Psoas muscle (tissue), 8 donors: ENCODE results near the gene RIPPLY1. TPM values are rescaled to one million over a fixed set of nuclear protein-coding genes. Genes with fewer than 3 reads are reported as not detected.

Experiments
- ATAC-seq, 4 donors: fragments of 200-7000 bp; cut with Tn5 transposase; one replicate each; pipeline ENCODE4 v1.9.1; 2020; ENCODE audit warnings: moderate library complexity in 3 of 4, mild to moderate bottlenecking in 2 of 4
- DNase-seq, 2 donors: peaks; one replicate each; pipeline ENCODE4 v3.0.0-alpha.2; 2020
- H3K27ac ChIP-seq: fragments of 200-600 bp; one replicate; pipeline ENCODE4 v1.8.0; 2022
- H3K27me3 ChIP-seq, 3 donors: fragments of 200-600 bp in 1 of 3; one replicate each; pipeline versions ENCODE4 v1.6.1 to v1.8.0; 2013 to 2022; ENCODE audit warnings: low read length in 2 of 3, mild to moderate bottlenecking in 2 of 3, moderate library complexity in 1 of 3; ENCODE audit not compliant: insufficient read depth in 3 of 3
- H3K36me3 ChIP-seq, 2 donors: fragments of 200-600 bp in 1 of 2; one replicate each; pipeline versions ENCODE4 v1.6.1 to v1.8.0; 2013 to 2022; ENCODE audit warnings: low read depth in 1 of 2, mild to moderate bottlenecking in 1 of 2, moderate library complexity in 1 of 2; ENCODE audit not compliant: insufficient read depth in 1 of 2
- H3K4me1 ChIP-seq: fragments of 200-600 bp; one replicate; pipeline ENCODE4 v1.8.0; 2022
- H3K4me3 ChIP-seq: fragments of 200-600 bp; one replicate; pipeline ENCODE4 v1.8.0; 2022; ENCODE audit warnings: mild to moderate bottlenecking
- H3K9me3 ChIP-seq: fragments of 200-600 bp; one replicate; pipeline ENCODE4 v1.8.0; 2022
- CTCF ChIP-seq: fragments of 200-600 bp; IDR thresholded peaks from one replicate; pipeline ENCODE4 v1.8.0; 2022; ENCODE audit warnings: antibody characterized with exemption
- WGBS, 3 donors: extraction: QIAGEN DNeasy Blood & Tissue Kit; methylation state at CpG; one replicate each; pipeline versions ENCODE4 v1.1.6 to v1.1.7; 2013; 5-methylcytosine and 5-hydroxymethylcytosine counted together
- intact Hi-C, 2 donors: fragments of 100-400 bp; cut with DNase I; formaldehyde crosslinking; loops; one replicate each; pipeline versions ENCODE4 v1.11.0 to v1.14.2; 2022
- long read RNA-seq, 2 donors: library from polyadenylated mRNA; unstranded; transcript quantifications; one replicate each; pipeline ENCODE4 v2.0.0, GENCODE V29; 2021
- polyA plus RNA-seq, 3 donors: library from polyadenylated mRNA; stranded (reverse); fragments of 200-250 nt; gene quantifications; one replicate each; pipeline ENCODE4 v1.2.3, GENCODE V29; 2013
- total RNA-seq, 4 donors: library from RNA; stranded (reverse); fragmentation: NEBNext Ultra II Directional in 2 of 4; extraction: Animal tissue kit (Norgen Biotek cat#: 25700) in 2 of 4; gene quantifications; one replicate each; pipeline versions ENCODE4 v1.2.1 to v1.2.4, GENCODE V29; 2021 to 2023
- donor health status: healthy with polysubstance abuse.
- donor health status: DM: no; HTN: no; CAD: no; lungs with moderate emphysema.
- donor health status: Bipolar disorder and iron deficiency.
- donor health status: healthy.
- donor health status: DM: yes; HTN: yes; CAD: no.
- donor health status: DM: no; HTN: no; CAD: no.
- donor health status: DM: no; HTN: no; CAD: no.
- donor health status: DM: yes; HTN: yes; CAD: no.

RIPPLY1 gene, protein sequence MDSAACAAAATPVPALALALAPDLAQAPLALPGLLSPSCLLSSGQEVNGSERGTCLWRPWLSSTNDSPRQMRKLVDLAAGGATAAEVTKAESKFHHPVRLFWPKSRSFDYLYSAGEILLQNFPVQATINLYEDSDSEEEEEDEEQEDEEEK
- total RNA-seq (under 1 TPM in 3 of 4 donors, not detected in 1; 0.20 to 0.36 (median 0.30) TPM), polyA plus RNA-seq (under 1 TPM in 2 of 3 donors, not detected in 1; 0.08 to 0.34 TPM)
- long read RNA-seq, donor 1: 0 reads
- long read RNA-seq, donor 2, partial matches to known transcripts: 0 of 1 reads
- long read RNA-seq, donor 2, other reads (novel, unspliced or antisense): 0 of 1 reads

DNA sequence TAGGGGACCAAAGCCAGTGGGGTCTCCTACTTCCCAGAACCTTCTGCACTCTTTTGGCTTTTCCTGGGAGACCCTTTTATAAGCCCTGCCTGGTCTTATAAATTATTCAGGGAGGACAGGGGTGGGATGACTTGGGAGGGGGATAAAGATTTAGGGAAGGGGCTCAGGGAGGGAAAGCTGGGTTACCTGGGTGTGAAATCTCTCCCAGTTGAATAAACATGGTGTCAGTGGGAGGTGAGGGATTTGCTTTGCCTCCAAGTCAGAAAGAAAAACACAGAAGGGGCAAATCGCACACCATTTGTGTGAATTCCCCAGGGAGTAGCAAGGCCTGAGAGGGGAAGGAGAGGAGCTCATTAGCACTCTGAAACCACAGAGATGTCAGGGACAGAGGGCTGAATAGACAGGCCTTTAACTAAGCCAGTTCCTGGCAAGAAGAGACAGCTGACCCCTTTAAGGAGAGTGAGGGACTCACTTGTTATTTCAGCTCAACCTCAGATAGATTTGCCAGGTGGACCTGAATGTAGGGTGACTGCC, at the start of gene RIPPLY1:
RIPPLY1 (minus strand) TSS at position 51 of the 534 bp plus-strand sequence. CDS start 54 bp downstream, outside the sequence.
- DNase-seq: no peak
- intact Hi-C loops: loop anchor here in 1 of 2 donors (10.0 kb wide), 1 partner anchor 179 kb away; the partner anchor contains the start of gene RNF128
- Histone ChIP-seq H3K4me3 (no peak within 1 kb of the TSS), H3K4me1 (peaks cover 30% of the 10 kb centered on the region), H3K36me3 (no peaks in the 10 kb centered on the region), H3K27ac (peak within 1 kb of the TSS; percentile 85), H3K27me3 (no peaks in the 10 kb centered on the region), H3K9me3 (no peaks in the 10 kb centered on the region)
- TF ChIP-seq CTCF: no peak
- WGBS, 3 donors: 68 to 76% (median 75%) methylated on average over 1 of the region's 1 CpG
- no peak for ATAC-seq

- Histone ChIP-seq H3K27me3 (peaks cover 0 to 16% (median 0%) of the 10 kb centered on the region in 3 donors), H3K9me3 (no peaks in the 10 kb centered on the region), H3K4me1 (no peaks in the 10 kb centered on the region), H3K36me3 (peaks cover 0 to under 1% of the 10 kb centered on the region in 2 donors), H3K27ac (no peak overlapping the region), H3K4me3 (no peak overlapping the region)
- 66 to 97% (median 92%) methylated on average over 2 of the region's 2 CpGs for WGBS, 3 donors
- intact Hi-C loops: loop anchor here (2.0 kb wide), 2 partner anchors 52 to 58 kb away; no protein-coding TSS in a partner anchor
- ATAC-seq: no peak
- TF ChIP-seq CTCF: no peak
- DNase-seq: no peak
Observed at GRCh38 chrX:106952538-106952937, 49.4 kb upstream of the RIPPLY1 start.

DNA sequence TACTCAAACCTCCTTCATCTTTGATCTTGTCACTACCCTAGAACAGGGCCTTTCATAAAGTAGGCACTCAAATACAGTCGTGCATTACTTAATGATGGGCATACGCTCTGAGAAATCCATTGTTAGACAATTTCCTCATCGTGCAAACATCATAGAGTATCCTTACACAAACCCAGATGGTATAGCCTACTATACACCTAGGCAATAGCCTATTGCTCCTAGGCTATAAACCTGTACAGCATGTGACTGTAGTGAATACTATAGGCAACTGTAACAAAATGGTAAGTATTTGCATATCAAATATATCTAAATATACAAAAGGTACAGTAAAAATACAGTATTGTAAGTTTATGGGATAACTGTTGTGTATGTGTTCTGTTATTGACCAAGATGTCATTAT, 48.9 kb upstream of the RIPPLY1 start:
- 77 to 98% (median 91%) methylated on average over 3 of the region's 3 CpGs for WGBS, 3 donors
- no peak for DNase-seq
- no peak for TF ChIP-seq CTCF
- H3K4me1 ChIP-seq: no peaks in the 10 kb centered on the region
- ATAC-seq: no peak
- no peak overlapping the region for H3K4me3 ChIP-seq
- peaks cover 0 to 14% (median 0%) of the 10 kb centered on the region in 3 donors for H3K27me3 ChIP-seq
- H3K27ac ChIP-seq: no peak overlapping the region
- intact Hi-C loops: loop anchor here (2.0 kb wide), 2 partner anchors 51 to 57 kb away; no protein-coding TSS in a partner anchor
- H3K9me3 ChIP-seq: no peaks in the 10 kb centered on the region
- H3K36me3 ChIP-seq: no peaks in the 10 kb centered on the region

DNA sequence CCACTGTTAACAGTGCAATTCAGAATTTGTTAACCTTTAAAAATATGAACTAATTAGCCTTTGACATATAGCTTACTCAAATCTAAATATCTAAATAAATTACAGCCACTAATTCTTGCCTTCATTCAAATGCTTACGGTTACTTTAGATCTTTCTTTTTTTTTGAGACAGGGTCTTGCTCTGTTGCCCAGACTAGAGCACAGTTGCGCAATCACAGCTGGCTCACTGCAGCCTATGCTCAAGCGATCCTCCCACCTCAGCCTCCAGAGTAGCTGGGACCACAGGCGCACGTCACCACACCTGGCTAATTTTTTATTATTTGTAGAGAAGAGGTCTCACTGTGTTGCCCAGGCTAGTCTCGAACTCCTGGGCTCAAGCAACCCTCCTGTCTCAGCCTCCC, 48.1 kb upstream of the RIPPLY1 start:
- no peak for TF ChIP-seq CTCF
- DNase-seq (no peak), ATAC-seq (no peak)
- H3K36me3 ChIP-seq: no peaks in the 10 kb centered on the region
- peaks cover 0 to 14% (median 0%) of the 10 kb centered on the region in 3 donors for H3K27me3 ChIP-seq
- H3K9me3 ChIP-seq: no peaks in the 10 kb centered on the region
- WGBS, 3 donors: 91 to 97% (median 93%) methylated on average over 6 of the region's 6 CpGs
- H3K4me1 ChIP-seq: no peaks in the 10 kb centered on the region
- no peak overlapping the region for H3K4me3 ChIP-seq
- intact Hi-C loops: no loop called here
- H3K27ac ChIP-seq: no peak overlapping the region
